IMR-90 (cell line): Measurements from ENCODE around the gene POLR3GL. TPM values are rescaled to one million over a fixed set of nuclear protein-coding genes. Genes with fewer than 3 reads are reported as not detected.

Experiments used
- ATAC-seq: fragments of 200-7000 bp; cut with Tn5 transposase; 2 replicates; pipeline ENCODE4 v1.9.1; 2020; ENCODE audit warnings: low read depth, mild to moderate bottlenecking, moderate library complexity
- BruUV-seq: library from RNA; stranded (reverse); fragments of 400-500 nt; replicated peaks from 2 replicates; lab custom pipeline; 2021; lab: Mats Ljungman, UMichigan
- CTCF ChIA-PET: fragments of 300-600 bp; formaldehyde crosslinking; extraction: SDS; loops from one replicate; lab custom pipeline; 2021; ENCODE audit warnings: antibody characterized with exemption; lab: Yijun Ruan, JAX
- POLR2A ChIA-PET: fragments of 300-600 bp; sonication (Branson Sonifier 250); formaldehyde crosslinking; loops from one replicate; lab custom pipeline; 2022; ENCODE audit warnings: antibody characterized with exemption; ENCODE audit not compliant: unreplicated experiment; lab: Charles Lee
- DNase-seq: peaks from one replicate; pipeline ENCODE4 v3.0.0; 2013
- H2AFZ ChIP-seq: replicated peaks from 2 replicates; pipeline ENCODE3; 2013; ENCODE audit warnings: low read length, mild to moderate bottlenecking; ENCODE audit not compliant: poor library complexity
- H2AK5ac ChIP-seq: 2 replicates; pipeline ENCODE4 v1.6.1; 2013; ENCODE audit warnings: low read depth, low read length, inconsistent platforms
- H2AK9ac ChIP-seq: replicated peaks from 2 replicates; pipeline ENCODE3; 2013; ENCODE audit warnings: mild to moderate bottlenecking, low read depth, low read length, moderate library complexity; ENCODE audit not compliant: poor library complexity
- H2BK120ac ChIP-seq: 2 replicates; pipeline ENCODE4 v1.6.1; 2013; ENCODE audit warnings: low read depth, low read length, inconsistent platforms
- H2BK15ac ChIP-seq: 3 replicates; pipeline ENCODE4 v1.6.1; 2013; ENCODE audit warnings: low read depth, low read length, inconsistent platforms
- H2BK20ac ChIP-seq: 2 replicates; pipeline ENCODE4 v1.6.1; 2013; ENCODE audit warnings: low read depth, mild to moderate bottlenecking, inconsistent platforms, low read length, moderate library complexity
- H2BK5ac ChIP-seq: 2 replicates; pipeline ENCODE4 v1.6.1; 2013; ENCODE audit warnings: mild to moderate bottlenecking, low read depth, low read length, inconsistent platforms; ENCODE audit not compliant: poor library complexity, severe bottlenecking
- H3K14ac ChIP-seq: replicated peaks from 2 replicates; pipeline ENCODE4 v1.6.1; 2013; ENCODE audit warnings: low read depth, low read length, inconsistent platforms
- H3K18ac ChIP-seq: 2 replicates; pipeline ENCODE4 v1.6.1; 2013; ENCODE audit warnings: low read depth, low read length, control low read depth
- H3K23ac ChIP-seq: 2 replicates; pipeline ENCODE4 v1.6.1; 2013; ENCODE audit warnings: low read depth, low read length, inconsistent platforms
- H3K27ac ChIP-seq: 2 replicates; pipeline ENCODE4 v1.5.1; 2013; ENCODE audit warnings: mild to moderate bottlenecking, control low read depth, low read length; ENCODE audit not compliant: insufficient read depth
- H3K27me3 ChIP-seq: 2 replicates; pipeline ENCODE4 v1.6.1; 2013; ENCODE audit warnings: low read length; ENCODE audit not compliant: control insufficient read depth, insufficient read depth
- H3K36me3 ChIP-seq: 2 replicates; pipeline ENCODE4 v1.6.1; 2013; ENCODE audit warnings: low read length, mixed read lengths; ENCODE audit not compliant: control insufficient read depth, insufficient read depth
- H3K4ac ChIP-seq: 2 replicates; pipeline ENCODE4 v1.6.1; 2013; ENCODE audit warnings: low read depth, low read length, inconsistent platforms
- H3K4me1 ChIP-seq: 2 replicates; pipeline ENCODE4 v1.6.1; 2013; ENCODE audit warnings: low read length, mixed read lengths; ENCODE audit not compliant: control insufficient read depth, insufficient read depth
- H3K4me2 ChIP-seq: 2 replicates; pipeline ENCODE4 v1.6.1; 2013; ENCODE audit warnings: low read depth, mild to moderate bottlenecking, control low read depth, low read length, moderate library complexity
- H3K4me3 ChIP-seq: 2 replicates; pipeline ENCODE4 v1.5.1; 2013; ENCODE audit warnings: low read depth, mild to moderate bottlenecking, control low read depth, low read length, moderate library complexity; ENCODE audit not compliant: insufficient read depth
- H3K56ac ChIP-seq: 2 replicates; pipeline ENCODE4 v1.6.1; 2013; ENCODE audit warnings: low read length, inconsistent platforms; ENCODE audit not compliant: insufficient read depth; ENCODE audit errors: extremely low read depth
- H3K79me1 ChIP-seq, 2 experiments: 2 replicates each; pipeline ENCODE4 v1.6.1; 2013; ENCODE audit warnings: low read length in 2 of 2, inconsistent platforms in 1 of 2, low read depth in 1 of 2
- H3K9ac ChIP-seq: 2 replicates; pipeline ENCODE4 v1.6.1; 2013; ENCODE audit warnings: low read depth, low read length, control low read depth
- H3K9me1 ChIP-seq: 2 replicates; pipeline ENCODE4 v1.6.1; 2013; ENCODE audit warnings: low read length, inconsistent platforms; ENCODE audit not compliant: insufficient read depth
- H3K9me3 ChIP-seq: 2 replicates; pipeline ENCODE4 v1.6.1; 2013; ENCODE audit warnings: low read length; ENCODE audit not compliant: control insufficient read depth, insufficient read depth
- H4K20me1 ChIP-seq: 2 replicates; pipeline ENCODE4 v1.6.1; 2013; ENCODE audit warnings: low read length, inconsistent platforms; ENCODE audit not compliant: insufficient read depth
- H4K5ac ChIP-seq: 2 replicates; pipeline ENCODE4 v1.6.1; 2013; ENCODE audit warnings: mild to moderate bottlenecking, low read depth, low read length, control low read depth
- H4K8ac ChIP-seq, 2 experiments: 2 replicates each; pipeline ENCODE4 v1.6.1; 2013; ENCODE audit warnings: low read depth in 2 of 2, low read length in 2 of 2, control low read depth in 1 of 2, inconsistent platforms in 1 of 2
- H4K91ac ChIP-seq: 2 replicates; pipeline ENCODE4 v1.6.1; 2013; ENCODE audit warnings: low read depth, low read length, inconsistent platforms; ENCODE audit not compliant: insufficient read depth
- MXI1 ChIP-seq: IDR thresholded peaks from 2 replicates; pipeline ENCODE4 v1.6.1; 2012; ENCODE audit warnings: low read depth, mild to moderate bottlenecking, low read length, moderate library complexity, borderline replicate concordance
- RCOR1 ChIP-seq: IDR thresholded peaks from 2 replicates; pipeline ENCODE4 v1.6.1; 2012; ENCODE audit warnings: mild to moderate bottlenecking, low read length, improper control_type of control experiment; ENCODE audit not compliant: insufficient replicate concordance
- WGBS, 2 experiments: methylation state at CpG; one replicate each; pipeline versions ENCODE4 v1.1.5 to v1.1.7; 2013; ENCODE audit warnings: missing lambda C conversion rate in 2 of 2; ENCODE audit not compliant: insufficient read length in 1 of 2; ENCODE audit errors: extremely low coverage in 2 of 2; 5-methylcytosine and 5-hydroxymethylcytosine counted together
- dilution Hi-C: fragments of 300-500 bp; cut with HindIII; formaldehyde crosslinking; loops from one replicate; pipeline ENCODE4 v1.14.3; 2018; ENCODE audit warnings: low sequenced_read_pairs; ENCODE audit not compliant: unreplicated experiment
- in situ Hi-C: fragments of 300-500 bp; cut with MboI; formaldehyde crosslinking; loops from 3 replicates; pipeline ENCODE4 v1.14.3; 2019; ENCODE audit warnings: low sequenced_read_pairs, inconsistent platforms, mixed read lengths
- intact Hi-C: fragments of 100-400 bp; cut with micrococcal nuclease; formaldehyde crosslinking; loops from 2 replicates; pipeline ENCODE4 v1.10.0; 2022
- polyA plus RNA-seq, 3 experiments: library from polyadenylated mRNA; depleted of rRNA; stranded (reverse); fragments of >200 nt; gene quantifications; 2 replicates each; pipeline ENCODE4 v1.2.3, GENCODE V29; 2012; ENCODE audit warnings: low replicate concordance in 1 of 3
- total RNA-seq: library from RNA; depleted of rRNA; stranded (reverse); fragments of >200 nt; gene quantifications from 2 replicates; pipeline ENCODE4 v1.2.3, GENCODE V29; 2012

Gene POLR3GL
- total and polyA plus RNA-seq, 2 of the 4 experiments (the other 2 are of a cell fraction) = 7.9 to 16.3 TPM

- H3K4me3 ChIP-seq = no peak overlapping the region
These were observed 27.1 kb upstream of the POLR3GL start for GRCh38 chr1:145937436-145937835.

More at GRCh38 chr1:145937436-145937835, 27.1 kb upstream of the POLR3GL start:
- dilution Hi-C loops (no loop called here), intact Hi-C loops (no loop called here), in situ Hi-C loops (no loop called here)
- H2BK15ac ChIP-seq = no peak overlapping the region
- no peak overlapping the region for H3K4ac ChIP-seq
- H3K14ac ChIP-seq = no peak overlapping the region
- ATAC-seq (no peak), DNase-seq (no peak)
- H3K9me1 ChIP-seq = no peaks in the 10 kb centered on the region
- H3K56ac ChIP-seq = no peak overlapping the region
- H3K9me3 ChIP-seq = no peaks in the 10 kb centered on the region
- H2AK9ac ChIP-seq = no peak overlapping the region
- H3K4me1 ChIP-seq = 0 out of 2 replicates have a peak, but pooled peaks cover 2% of the 10 kb centered on the region
- H3K36me3 ChIP-seq = peaks cover 19% of the 10 kb centered on the region
- H3K79me1 ChIP-seq = peaks cover 0 to 8% of the 10 kb centered on the region in 2 experiments; a peak in 3 of 4 replicates
- no peak overlapping the region for H2BK5ac ChIP-seq
- no peak overlapping the region for H3K27ac ChIP-seq
- H2BK20ac ChIP-seq = no peak overlapping the region
- BruUV-seq = no TSS peak
- no peak overlapping the region for H3K23ac ChIP-seq
- H3K4me2 ChIP-seq = no peak overlapping the region
- H4K91ac ChIP-seq = no peak overlapping the region
- no peak overlapping the region for H3K18ac ChIP-seq
- no peak overlapping the region for H2BK120ac ChIP-seq
- no peaks in the 10 kb centered on the region for H4K20me1 ChIP-seq
- H4K8ac ChIP-seq = no peak overlapping the region
- H3K9ac ChIP-seq = no peak overlapping the region
- TF ChIP-seq RCOR1 (no peak), MXI1 (no peak)
- H2AK5ac ChIP-seq = no peak overlapping the region
- H3K27me3 ChIP-seq = no peaks in the 10 kb centered on the region
- ChIA-PET CTCF (no interaction called here), POLR2A (no interaction called here)
- H2AFZ ChIP-seq = no peak overlapping the region
- H4K5ac ChIP-seq = no peak overlapping the region
- no CpG with 5 or more reads among the region's 1 CpG for WGBS, 2 experiments
